Anterior cingulate cortex (tissue), 58 donors: ENCODE measurements around the gene ZNF365.
"Not testable (repeated sequence)": the region's sequence is repeated elsewhere in the genome, so short reads cannot be mapped to it uniquely, and the experiment has no call there.

Experiments used
- DNase-seq, 58 donors: peaks; one replicate each; lab custom pipeline; 2025; lab: John Stamatoyannopoulos, UW

Gene ZNF365, protein sequence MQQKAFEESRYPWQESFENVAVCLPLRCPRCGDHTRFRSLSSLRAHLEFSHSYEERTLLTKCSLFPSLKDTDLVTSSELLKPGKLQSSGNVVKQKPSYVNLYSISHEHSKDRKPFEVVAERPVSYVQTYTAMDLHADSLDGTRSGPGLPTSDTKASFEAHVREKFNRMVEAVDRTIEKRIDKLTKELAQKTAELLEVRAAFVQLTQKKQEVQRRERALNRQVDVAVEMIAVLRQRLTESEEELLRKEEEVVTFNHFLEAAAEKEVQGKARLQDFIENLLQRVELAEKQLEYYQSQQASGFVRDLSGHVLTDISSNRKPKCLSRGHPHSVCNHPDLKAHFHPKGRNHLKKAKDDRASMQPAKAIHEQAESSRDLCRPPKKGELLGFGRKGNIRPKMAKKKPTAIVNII

GRCh38 chr10:62373995-62374861 lies at the start of gene ZNF365:
TSS of gene ZNF365 (plus strand) at chr10:62374369. CDS start at chr10:62376194, 1,825 bp downstream.
- DNase-seq: peak in 56 of 58 donors; percentile 38 to 89 (median 76)

DNA sequence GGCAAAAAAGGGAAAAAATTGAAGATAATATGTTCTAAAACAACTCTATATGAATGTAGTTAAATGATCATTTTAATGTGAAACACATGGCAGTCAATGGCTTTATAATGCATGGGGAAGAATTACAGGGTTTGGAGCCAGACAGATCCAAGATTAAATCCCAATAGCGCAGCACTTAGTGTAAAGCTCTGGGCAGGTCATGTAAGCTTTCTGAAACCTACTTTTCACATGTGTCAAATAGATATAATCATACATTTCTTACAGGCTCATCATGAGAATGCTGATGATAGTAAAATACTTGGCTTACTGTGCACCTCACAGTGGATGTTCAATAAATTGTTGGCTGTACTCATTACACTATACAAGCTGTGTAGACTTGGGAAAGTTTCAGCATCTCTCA lies 48.0 kb upstream of the ZNF365 start:
- no peak for DNase-seq

- no peak for DNase-seq
Measured at GRCh38 chr10:62327885-62328284, 46.3 kb upstream of the ZNF365 start.

- DNase-seq: no peak
Measured at GRCh38 chr10:62330213-62330612, 44.0 kb upstream of the ZNF365 start.

GRCh38 chr10:62332406-62332805 lies 41.8 kb upstream of the ZNF365 start:
- DNase-seq: no peak

- no peak for DNase-seq
Measured at GRCh38 chr10:62333135-62333889, 40.9 kb upstream of the ZNF365 start.

DNA sequence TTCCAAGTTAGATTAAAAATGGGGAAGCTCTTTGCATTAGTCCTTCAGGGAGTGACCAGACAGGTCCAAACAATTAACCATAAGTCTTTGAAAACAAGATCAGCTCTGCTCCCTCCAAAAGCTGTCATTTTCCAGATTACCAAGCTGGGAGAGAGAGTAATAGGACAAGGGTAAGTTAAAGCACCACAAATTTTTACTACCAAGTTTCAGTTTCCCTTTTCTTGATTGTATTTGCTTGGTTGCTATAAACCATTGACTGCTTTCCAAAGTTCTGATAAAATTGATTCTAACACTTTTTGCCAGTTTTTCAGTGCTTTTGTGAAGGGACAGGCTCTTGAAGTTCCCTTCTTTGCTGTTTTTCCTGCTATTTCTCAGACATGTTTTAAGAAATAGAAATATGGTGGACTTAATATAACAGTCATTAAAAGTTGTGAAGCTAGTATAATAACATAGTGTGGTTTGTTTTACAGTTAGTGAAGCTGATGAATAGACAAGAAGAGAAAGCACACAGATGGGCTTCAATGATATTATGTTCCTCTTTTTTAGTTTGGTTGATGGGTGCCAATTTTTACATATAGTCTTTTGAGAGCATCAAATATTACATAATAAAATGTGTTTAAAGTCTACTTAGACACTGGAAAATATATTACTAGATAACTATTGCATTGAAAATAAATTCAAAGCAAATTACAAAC lies 40.0 kb upstream of the ZNF365 start:
- DNase-seq: no peak

GRCh38 chr10:62335326-62335725 lies 38.8 kb upstream of the ZNF365 start:
- DNase-seq: no peak

DNA sequence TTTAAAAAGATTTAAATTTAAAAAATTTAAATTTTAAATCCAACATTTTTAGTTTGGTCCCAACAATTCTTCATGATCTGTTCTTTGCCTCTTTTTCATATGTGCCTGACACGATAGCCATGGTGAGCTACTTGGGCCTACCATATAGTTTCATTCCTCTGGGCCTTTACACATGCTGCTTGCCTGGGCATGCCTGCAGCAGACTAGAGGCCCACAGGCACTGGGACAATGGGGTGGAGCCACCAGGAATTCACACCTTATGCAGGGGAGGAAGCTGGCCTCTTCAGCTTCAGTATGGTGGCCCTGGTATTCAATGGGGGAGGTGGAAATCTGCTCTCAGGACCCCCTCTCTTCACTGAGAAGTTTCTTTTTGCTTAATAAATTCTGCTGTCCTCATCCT lies 37.8 kb upstream of the ZNF365 start:
- DNase-seq: no peak

- no peak for DNase-seq
Measured at GRCh38 chr10:62341419-62341818, 32.8 kb upstream of the ZNF365 start.

DNA sequence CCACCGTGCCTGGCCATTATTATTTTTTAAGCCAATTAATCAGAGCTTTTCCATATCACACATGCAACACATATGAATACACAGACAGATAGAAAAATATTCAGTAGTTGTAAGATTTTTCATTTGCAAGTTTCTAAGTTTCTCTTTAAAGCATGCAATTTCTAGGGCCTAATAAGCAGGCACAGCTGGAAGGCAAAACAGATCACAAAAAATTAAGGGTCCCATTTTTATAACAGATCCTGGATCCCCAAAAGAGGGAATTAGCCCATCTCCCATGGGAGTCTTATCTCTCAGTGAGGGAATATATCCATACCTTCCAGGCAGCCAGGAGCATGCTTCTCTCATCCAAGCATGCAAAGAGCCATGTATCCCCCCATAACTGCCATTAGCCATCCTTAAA lies 31.2 kb upstream of the ZNF365 start:
- no peak for DNase-seq

GRCh38 chr10:62348029-62348428 lies 26.1 kb upstream of the ZNF365 start:
- no peak for DNase-seq

DNA sequence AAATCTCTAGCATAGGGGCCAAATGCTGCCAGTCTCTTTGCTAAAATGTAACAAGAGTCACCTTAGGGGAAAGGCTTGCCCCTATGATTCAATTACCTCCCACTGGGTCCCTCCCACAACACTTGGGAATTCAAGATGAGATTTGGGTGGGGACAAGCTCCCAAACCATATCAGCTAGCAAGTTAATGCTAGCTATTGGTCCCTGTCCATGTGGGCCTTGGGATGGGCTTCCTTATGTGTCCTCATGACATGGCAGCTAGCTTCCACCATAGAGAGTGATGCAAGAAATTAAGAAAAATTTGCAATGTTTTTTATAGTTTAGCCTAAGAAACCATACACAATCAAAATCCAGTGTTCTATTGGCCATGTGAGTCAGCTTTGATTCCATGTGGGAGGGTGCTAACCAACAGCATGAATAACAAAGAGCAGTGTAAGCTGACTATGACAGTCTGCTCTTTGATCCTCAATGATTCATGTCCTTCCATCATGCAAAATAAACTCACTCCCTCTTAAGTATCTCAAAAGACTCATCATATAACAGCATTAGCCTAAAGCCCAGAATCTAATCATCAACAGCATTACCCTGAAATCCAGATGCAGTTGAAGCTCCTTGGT lies 21.7 kb upstream of the ZNF365 start:
- DNase-seq: peak in 2 of 58 donors; percentile 1 to 4

GRCh38 chr10:62354916-62355315 lies 19.3 kb upstream of the ZNF365 start:
- no peak for DNase-seq

DNA sequence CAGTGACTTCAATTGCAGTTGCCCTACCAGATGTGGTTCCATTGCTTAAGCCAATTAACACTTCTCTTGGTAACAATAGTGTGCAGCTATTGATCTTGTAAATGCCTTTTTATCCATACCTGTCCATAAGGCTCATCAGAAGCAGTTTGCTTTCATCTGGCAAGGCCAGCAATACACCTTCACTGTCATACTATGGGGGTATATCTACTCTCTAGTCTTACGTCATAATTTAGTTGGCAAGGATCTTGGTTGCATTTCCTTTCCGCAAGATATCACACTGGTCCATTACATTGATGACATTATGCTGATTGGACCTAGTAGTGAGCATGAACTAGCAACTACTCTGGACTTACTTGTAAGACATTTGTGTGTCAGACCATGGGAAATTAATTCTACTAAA lies 17.7 kb upstream of the ZNF365 start:
- DNase-seq: no peak

- not testable (repeated sequence) for DNase-seq
Measured at GRCh38 chr10:62358151-62358550, 16.0 kb upstream of the ZNF365 start.

DNA sequence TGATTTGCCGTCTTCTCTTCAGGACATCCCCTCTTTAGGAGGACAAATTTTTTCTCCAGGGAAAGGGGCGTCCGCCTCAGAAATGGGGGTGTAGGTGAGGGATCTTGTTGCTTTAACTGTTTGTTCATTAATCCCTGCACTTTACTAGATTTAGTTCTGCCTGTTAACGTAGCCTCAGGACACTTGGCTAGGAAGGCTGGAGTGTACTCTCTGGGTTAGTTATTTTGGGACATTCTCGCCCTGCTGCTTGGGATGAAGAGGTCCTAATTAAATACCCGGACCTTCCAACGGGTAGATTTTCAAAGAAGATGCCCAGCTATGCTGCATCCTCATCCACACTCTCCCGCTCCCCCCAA lies 552 bp upstream of the ZNF365 start:
- no peak for DNase-seq

DNA sequence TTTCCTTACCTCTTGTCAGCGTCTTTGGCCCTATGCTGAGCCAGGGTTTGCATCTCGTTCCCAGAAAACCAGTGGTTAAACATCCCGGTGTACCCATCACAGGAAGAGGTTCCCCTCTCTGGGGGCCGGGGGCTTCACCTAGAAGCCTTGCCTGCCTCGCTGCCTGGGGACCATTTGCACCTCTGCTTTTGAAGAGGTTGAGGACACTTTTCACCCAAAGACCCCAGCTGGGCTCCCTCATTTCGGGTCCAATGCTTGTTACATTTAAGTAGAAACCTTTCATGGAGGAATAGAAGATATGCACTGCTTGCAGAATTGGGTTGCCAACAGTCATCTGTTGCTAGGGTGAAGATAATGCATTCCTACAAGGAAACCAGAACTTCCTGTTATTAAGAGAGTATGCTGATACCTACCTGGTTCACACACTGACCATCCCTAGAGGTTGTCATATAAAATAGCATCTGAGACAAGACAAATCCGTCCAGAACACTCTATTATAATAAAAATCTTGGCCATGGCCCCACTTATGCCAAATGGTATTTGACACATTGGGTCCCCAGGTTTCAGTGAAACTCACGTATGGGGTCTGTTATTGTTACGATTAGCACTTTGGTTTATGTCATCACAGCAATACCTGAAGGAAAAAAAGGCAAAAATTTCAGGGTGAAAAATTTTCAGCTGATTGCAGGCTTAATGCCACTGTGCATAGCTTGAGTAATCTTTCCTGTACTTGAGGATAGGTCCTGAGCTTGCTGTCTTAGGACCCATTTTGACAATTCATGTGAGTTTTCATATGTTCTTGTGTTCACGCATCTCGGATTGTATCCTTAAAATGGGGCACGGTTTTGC lies 917 bp downstream of the ZNF365 start:
- peak in 24 of 58 donors; percentile 19 to 70 (median 44) for DNase-seq
